Activated B cell treated with CpG ODN at 0.5 μM for 24 hours (primary cell): Measurements from ENCODE around the gene GIMAP8. TPM values are rescaled to one million over a fixed set of nuclear protein-coding genes. Genes with fewer than 3 reads are reported as not detected.
A peak's percentile ranks its signal among the peaks of the same experiment; 100 is the strongest.

ENCODE experiments used
- ATAC-seq: fragments of 200-7000 bp; cut with Tn5 transposase; one replicate; pipeline ENCODE4 v1.10.0; 2021; ENCODE audit warnings: low read depth, mild to moderate bottlenecking, moderate library complexity
- CTCF ChIA-PET: fragments of 350-600 bp; sonication (Branson Sonifier 250); formaldehyde crosslinking; loops from one replicate; lab custom pipeline; 2021; ENCODE audit warnings: antibody characterized with exemption; lab: Charles Lee
- POLR2A ChIA-PET: fragments of 350-600 bp; sonication (Branson Sonifier 250); formaldehyde crosslinking; loops from one replicate; lab custom pipeline; 2021; ENCODE audit warnings: antibody characterized with exemption; lab: Charles Lee
- DNase-seq: peaks from one replicate; pipeline ENCODE4 v3.0.0; 2022
- H3K27ac Mint-ChIP-seq: one replicate; pipeline ENCODE4 v1.8.0; 2020; ENCODE audit warnings: mixed read lengths
- H3K27me3 Mint-ChIP-seq: one replicate; pipeline ENCODE4 v1.8.0; 2021; ENCODE audit warnings: mixed read lengths
- H3K36me3 Mint-ChIP-seq: one replicate; pipeline ENCODE4 v1.8.0; 2021; ENCODE audit warnings: low read depth, mixed read lengths
- H3K4me1 Mint-ChIP-seq: one replicate; pipeline ENCODE4 v1.8.0; 2021; ENCODE audit warnings: mixed read lengths
- H3K4me3 Mint-ChIP-seq: one replicate; pipeline ENCODE4 v1.8.0; 2020; ENCODE audit warnings: mild to moderate bottlenecking, mixed read lengths
- H3K9me3 Mint-ChIP-seq: one replicate; pipeline ENCODE4 v1.8.0; 2020; ENCODE audit warnings: mixed read lengths
- intact Hi-C: fragments of 100-400 bp; cut with micrococcal nuclease; formaldehyde crosslinking; loops from one replicate; pipeline ENCODE4 v1.15.1; 2024
- total RNA-seq: library from RNA; stranded (reverse); gene quantifications from 2 replicates; pipeline ENCODE4 v1.2.3, GENCODE V29; 2022
- TF ChIP-seq, protein P1 (sequence below): fragments of 200-600 bp; IDR thresholded peaks from one replicate; pipeline ENCODE4 v1.8.0; 2022; ENCODE audit warnings: antibody characterized with exemption, mild to moderate bottlenecking

Gene GIMAP8
- total RNA-seq, 1 donor from 2014 or later, result not detected

DNA sequence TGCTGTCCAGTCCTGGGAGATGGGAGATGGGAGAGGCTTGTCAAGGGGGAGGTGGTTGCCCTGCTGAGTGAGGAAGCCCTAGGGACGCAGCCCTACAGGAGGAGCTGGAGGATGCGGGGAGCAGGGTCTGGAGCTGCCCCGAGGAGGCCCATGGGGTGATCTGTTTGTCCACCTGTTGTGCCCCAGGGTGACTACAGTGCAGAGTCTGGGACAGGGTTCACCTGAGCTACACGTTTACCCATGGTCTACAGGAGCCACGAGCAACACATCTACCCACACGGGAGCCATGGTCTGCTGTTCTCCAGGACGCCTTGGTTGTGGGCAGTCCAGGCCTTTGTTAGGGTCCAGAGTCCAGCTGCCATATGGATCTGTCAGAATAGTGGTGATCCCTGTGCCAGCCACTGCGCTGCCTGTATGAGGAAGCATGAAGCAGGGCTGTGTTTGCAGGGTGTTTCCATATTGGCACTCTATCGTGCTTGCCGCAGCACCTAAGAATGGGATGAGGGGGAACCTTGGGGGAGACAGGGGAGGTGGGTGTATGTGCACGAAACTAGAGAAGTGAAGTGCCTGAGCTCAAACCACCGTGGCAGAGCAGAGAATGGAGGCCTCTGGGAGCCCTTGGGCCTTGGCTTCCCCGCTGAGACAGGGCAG lies 47.6 kb upstream of the GIMAP8 start:
- H3K4me1 Mint-ChIP-seq, result peaks cover 55% of the 10 kb centered on the region
- H3K27ac Mint-ChIP-seq, result peak overlapping the region; percentile 36
- no peaks in the 10 kb centered on the region for H3K27me3 Mint-ChIP-seq
- CTCF ChIA-PET, result interaction anchor here (1.0 to 1.1 kb wide), 2 partner anchors 25 to 28 kb away, joined by 3 read pairs; no protein-coding TSS in a partner anchor
- ATAC-seq (no peak), DNase-seq (no peak)
- intact Hi-C loops, result no loop called here
- TF ChIP-seq, protein P1, sequence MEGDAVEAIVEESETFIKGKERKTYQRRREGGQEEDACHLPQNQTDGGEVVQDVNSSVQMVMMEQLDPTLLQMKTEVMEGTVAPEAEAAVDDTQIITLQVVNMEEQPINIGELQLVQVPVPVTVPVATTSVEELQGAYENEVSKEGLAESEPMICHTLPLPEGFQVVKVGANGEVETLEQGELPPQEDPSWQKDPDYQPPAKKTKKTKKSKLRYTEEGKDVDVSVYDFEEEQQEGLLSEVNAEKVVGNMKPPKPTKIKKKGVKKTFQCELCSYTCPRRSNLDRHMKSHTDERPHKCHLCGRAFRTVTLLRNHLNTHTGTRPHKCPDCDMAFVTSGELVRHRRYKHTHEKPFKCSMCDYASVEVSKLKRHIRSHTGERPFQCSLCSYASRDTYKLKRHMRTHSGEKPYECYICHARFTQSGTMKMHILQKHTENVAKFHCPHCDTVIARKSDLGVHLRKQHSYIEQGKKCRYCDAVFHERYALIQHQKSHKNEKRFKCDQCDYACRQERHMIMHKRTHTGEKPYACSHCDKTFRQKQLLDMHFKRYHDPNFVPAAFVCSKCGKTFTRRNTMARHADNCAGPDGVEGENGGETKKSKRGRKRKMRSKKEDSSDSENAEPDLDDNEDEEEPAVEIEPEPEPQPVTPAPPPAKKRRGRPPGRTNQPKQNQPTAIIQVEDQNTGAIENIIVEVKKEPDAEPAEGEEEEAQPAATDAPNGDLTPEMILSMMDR, result no peak
- peak overlapping the region; percentile 42 for H3K4me3 Mint-ChIP-seq
- POLR2A ChIA-PET, result interaction anchor here (11.5 to 13.4 kb wide), 2 partner anchors 24 to 34 kb away, joined by 261 to 421 read pairs; partner anchors contain the start of genes REPIN1 and ZNF775
- no peaks in the 10 kb centered on the region for H3K9me3 Mint-ChIP-seq
- H3K36me3 Mint-ChIP-seq, result peaks cover 20% of the 10 kb centered on the region

DNA sequence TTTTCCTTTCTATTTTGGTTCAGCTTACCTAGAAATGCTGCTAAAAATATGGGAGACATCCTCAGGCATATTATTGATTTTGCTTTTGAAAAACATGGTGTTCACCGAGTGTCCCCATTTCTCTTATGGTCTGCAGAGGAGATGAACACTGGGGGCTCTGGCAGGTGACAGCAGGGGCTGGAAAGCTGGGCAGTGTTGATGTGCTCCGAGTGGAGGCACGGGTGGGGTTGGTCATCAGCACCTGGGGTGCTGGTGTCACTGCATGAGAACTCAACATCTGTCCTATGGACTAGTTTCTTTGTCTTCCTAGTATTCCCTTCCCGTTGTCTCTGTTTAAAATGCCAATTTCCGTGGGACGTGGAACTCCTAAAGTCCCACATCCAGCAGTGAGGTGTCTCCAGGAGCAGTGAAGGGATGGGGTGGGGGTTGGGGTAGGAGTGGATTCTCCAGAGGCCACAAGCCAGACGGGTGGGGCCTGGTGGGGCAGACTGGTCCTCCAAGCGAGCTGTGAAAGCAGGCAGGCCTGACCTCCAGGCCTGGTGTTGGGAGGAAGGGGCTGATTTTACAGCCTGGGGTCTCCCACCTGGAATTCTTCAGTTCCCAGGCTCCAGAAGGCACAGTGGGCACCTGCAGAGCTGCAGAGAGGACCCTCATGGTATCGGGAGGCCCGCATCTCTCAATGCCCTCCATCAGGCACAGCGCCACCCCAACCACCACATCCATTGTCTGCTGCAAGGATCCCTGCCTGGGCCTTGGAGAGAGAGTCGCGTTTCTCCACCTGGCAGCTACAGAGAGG lies 46.9 kb upstream of the GIMAP8 start:
- ATAC-seq (no peak), DNase-seq (peak; percentile 14)
- intact Hi-C loops, result loop anchor here (2.0 kb wide), 2 partner anchors 565 to 655 kb away; partner anchors contain the start of genes SLC4A2 and ZNF862
- Mint-ChIP-seq H3K4me3 (peak overlapping the region; percentile 91), H3K27ac (peak overlapping the region; percentile 93), H3K4me1 (peaks cover 59% of the 10 kb centered on the region), H3K36me3 (peaks cover 18% of the 10 kb centered on the region), H3K27me3 (no peaks in the 10 kb centered on the region), H3K9me3 (no peaks in the 10 kb centered on the region)
- TF ChIP-seq, protein P1, result no peak
- CTCF ChIA-PET, result interaction anchor here (0.7 to 1.4 kb wide), 4 partner anchors 18 to 34 kb away, joined by 3 to 5 read pairs (median 3); no protein-coding TSS in a partner anchor
- POLR2A ChIA-PET, result interaction anchor here (0.7 to 13.4 kb wide), 8 partner anchors 15 to 63 kb away, joined by 3 to 421 read pairs (median 7); partner anchors contain the start of genes REPIN1 and ZNF775

DNA sequence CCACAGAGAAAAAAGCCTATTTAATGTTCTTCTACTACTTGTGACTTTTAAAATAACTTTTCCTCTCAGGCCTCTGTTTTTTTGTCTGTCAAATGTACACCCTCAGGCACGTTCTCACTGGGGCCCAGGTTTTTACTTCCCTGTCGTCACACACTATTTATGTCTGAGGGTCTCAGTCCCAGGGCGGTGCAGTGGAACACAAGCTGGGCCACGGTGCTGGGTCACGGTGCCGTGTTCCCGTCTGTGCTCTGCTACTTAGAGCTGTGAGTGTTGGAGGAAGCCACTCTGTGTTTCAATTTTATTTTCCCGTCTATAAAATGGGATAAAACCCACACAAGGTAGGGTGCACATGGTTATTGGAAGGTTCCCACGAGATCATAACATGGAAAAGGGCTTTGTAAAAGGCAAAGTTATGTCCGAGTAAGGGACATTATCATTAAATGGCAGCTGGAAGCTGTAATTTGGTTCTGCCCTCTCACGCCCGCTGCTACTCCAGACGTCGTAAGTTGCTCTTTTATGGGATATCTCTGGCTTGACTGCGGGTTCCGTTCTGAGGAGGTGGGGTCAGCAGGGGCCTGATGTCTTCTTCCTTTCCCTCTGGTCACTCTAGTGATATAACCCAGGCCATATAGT lies 46.1 kb upstream of the GIMAP8 start:
- Mint-ChIP-seq H3K4me3 (peak overlapping the region; percentile 91), H3K27me3 (no peaks in the 10 kb centered on the region), H3K9me3 (no peaks in the 10 kb centered on the region), H3K36me3 (peaks cover 19% of the 10 kb centered on the region), H3K27ac (peak overlapping the region; percentile 93), H3K4me1 (peaks cover 66% of the 10 kb centered on the region)
- intact Hi-C loops, result loop anchor here (2.0 kb wide), 2 partner anchors 565 to 655 kb away; partner anchors contain the start of genes SLC4A2 and ZNF862
- DNase-seq (peak; percentile 15), ATAC-seq (no peak)
- TF ChIP-seq, protein P1, result no peak
- ChIA-PET CTCF (interaction anchor here (0.6 to 1.4 kb wide), 5 partner anchors 17 to 35 kb away, joined by 3 to 5 read pairs (median 3); no protein-coding TSS in a partner anchor), POLR2A (interaction anchor here (0.7 to 13.4 kb wide), 10 partner anchors 9 to 64 kb away, joined by 3 to 421 read pairs (median 4); partner anchors contain the start of genes REPIN1 and ZNF775)

DNA sequence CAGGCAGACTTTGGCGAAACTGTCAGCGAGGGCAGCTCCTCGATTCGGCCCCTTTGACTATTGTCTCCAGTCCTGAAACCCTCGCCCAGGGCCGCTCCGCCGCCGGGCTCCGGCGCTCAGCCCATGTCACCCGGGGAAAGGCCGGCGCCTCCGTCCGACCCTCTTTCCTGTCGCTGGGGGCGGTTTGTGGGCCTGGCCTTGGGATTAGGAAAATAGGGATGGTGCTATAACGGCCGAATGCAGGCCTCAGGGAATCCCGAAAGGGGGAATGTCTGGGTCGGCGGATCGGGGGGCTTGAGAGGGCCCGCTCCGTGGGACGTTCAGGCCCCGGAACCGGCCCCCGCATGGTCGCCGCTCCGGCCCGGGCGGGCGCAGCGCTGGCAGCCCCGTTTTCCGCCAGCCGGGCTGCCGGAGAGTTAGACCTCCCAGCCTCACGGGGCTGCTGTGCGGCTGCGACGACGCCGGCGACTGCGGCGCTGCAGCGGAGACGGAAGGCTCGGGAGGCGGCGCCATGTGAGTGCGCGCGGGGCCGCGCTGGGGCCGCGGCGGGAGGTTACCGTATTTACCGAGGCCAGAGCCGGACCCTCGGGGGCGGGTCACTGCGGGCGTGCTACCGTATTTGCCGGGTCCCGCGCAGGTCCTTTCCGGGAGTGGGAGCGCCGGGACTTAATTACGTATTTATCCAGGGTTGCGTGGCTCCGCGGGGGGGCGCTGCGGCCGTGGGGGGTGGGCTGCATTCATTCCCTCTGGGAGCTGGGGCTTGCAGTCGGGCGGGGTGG lies 45.4 kb upstream of the GIMAP8 start:
- peak overlapping the region; percentile 99 for H3K27ac Mint-ChIP-seq
- H3K4me3 Mint-ChIP-seq, result peak overlapping the region; percentile 91
- intact Hi-C loops, result loop anchor here (1.0 to 5.0 kb wide), 8 partner anchors 16 to 827 kb away; partner anchors contain the start of genes ABCB8, CHPF2, REPIN1 and SLC4A2
- H3K9me3 Mint-ChIP-seq, result no peaks in the 10 kb centered on the region
- no peaks in the 10 kb centered on the region for H3K27me3 Mint-ChIP-seq
- peaks cover 73% of the 10 kb centered on the region for H3K4me1 Mint-ChIP-seq
- peaks cover 23% of the 10 kb centered on the region for H3K36me3 Mint-ChIP-seq
- POLR2A ChIA-PET, result interaction anchor here (0.7 to 13.4 kb wide), 16 partner anchors 10 to 567 kb away, joined by 3 to 421 read pairs (median 4); partner anchors contain the start of genes GIMAP1, REPIN1, ZNF775 and ZNF862
- CTCF ChIA-PET, result interaction anchor here (0.6 to 4.8 kb wide), 10 partner anchors 16 to 82 kb away, joined by 3 to 19 read pairs (median 4); partner anchors contain the start of genes ACTR3C and LRRC61
- ATAC-seq (peak; percentile 36), DNase-seq (peak; percentile 78)
- TF ChIP-seq, protein P1, result no peak
